Transverse colon (tissue), 4 donors: ENCODE data around the gene GBE1.

Source experiments
- EP300 ChIP-seq: sonication (generic); formaldehyde crosslinking; IDR thresholded peaks from one replicate; pipeline ENCODE4 v1.6.1; 2017; ENCODE audit warnings: antibody characterized with exemption, low read depth
- POLR2A ChIP-seq: fragments of 450-650 bp; IDR thresholded peaks from one replicate; pipeline ENCODE4 v1.6.1; 2016; ENCODE audit warnings: antibody characterized with exemption, mild to moderate bottlenecking, moderate library complexity
- POLR2AphosphoS5 ChIP-seq, 3 donors: sonication (generic); formaldehyde crosslinking; IDR thresholded peaks; one replicate each; pipeline ENCODE4 v1.6.1; 2016; ENCODE audit warnings: antibody characterized with exemption in 3 of 3
- TF ChIP-seq, protein P1 (sequence below), 5 experiments: fragments of 200-600 bp in 3 of 5; fragments of 450-650 bp in 2 of 5; sonication (generic) in 3 of 5; IDR thresholded peaks; 1 replicate in 2 of 5; 2 replicates in 3 of 5; pipeline ENCODE4 v1.5.1; 2016 to 2017; ENCODE audit warnings: antibody characterized with exemption in 5 of 5, inconsistent platforms in 3 of 5, mild to moderate bottlenecking in 2 of 5, moderate library complexity in 1 of 5

GRCh38 chr3:81778678-81779182 lies 17.3 kb upstream of the GBE1 start:
- TF ChIP-seq EP300 (no peak), POLR2A (no peak), POLR2AphosphoS5 (IDR thresholded peaks at IDR 0.05) (no peak)
- TF ChIP-seq, protein P1, sequence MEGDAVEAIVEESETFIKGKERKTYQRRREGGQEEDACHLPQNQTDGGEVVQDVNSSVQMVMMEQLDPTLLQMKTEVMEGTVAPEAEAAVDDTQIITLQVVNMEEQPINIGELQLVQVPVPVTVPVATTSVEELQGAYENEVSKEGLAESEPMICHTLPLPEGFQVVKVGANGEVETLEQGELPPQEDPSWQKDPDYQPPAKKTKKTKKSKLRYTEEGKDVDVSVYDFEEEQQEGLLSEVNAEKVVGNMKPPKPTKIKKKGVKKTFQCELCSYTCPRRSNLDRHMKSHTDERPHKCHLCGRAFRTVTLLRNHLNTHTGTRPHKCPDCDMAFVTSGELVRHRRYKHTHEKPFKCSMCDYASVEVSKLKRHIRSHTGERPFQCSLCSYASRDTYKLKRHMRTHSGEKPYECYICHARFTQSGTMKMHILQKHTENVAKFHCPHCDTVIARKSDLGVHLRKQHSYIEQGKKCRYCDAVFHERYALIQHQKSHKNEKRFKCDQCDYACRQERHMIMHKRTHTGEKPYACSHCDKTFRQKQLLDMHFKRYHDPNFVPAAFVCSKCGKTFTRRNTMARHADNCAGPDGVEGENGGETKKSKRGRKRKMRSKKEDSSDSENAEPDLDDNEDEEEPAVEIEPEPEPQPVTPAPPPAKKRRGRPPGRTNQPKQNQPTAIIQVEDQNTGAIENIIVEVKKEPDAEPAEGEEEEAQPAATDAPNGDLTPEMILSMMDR (IDR thresholded peaks at IDR 0.05): no peak
